GM21786 (cell line): ENCODE data around the gene HOXA3.

Experiments used
- ATAC-seq: cut with Tn5 transposase; IDR thresholded peaks from one replicate; pipeline ENCODE4 v1.9.1; 2021; ENCODE audit not compliant: unreplicated experiment

HOXA3 gene

GRCh38 chr7:27145914-27146412, 6.4 kb downstream of the HOXA3 start:
- no peak for ATAC-seq

DNA sequence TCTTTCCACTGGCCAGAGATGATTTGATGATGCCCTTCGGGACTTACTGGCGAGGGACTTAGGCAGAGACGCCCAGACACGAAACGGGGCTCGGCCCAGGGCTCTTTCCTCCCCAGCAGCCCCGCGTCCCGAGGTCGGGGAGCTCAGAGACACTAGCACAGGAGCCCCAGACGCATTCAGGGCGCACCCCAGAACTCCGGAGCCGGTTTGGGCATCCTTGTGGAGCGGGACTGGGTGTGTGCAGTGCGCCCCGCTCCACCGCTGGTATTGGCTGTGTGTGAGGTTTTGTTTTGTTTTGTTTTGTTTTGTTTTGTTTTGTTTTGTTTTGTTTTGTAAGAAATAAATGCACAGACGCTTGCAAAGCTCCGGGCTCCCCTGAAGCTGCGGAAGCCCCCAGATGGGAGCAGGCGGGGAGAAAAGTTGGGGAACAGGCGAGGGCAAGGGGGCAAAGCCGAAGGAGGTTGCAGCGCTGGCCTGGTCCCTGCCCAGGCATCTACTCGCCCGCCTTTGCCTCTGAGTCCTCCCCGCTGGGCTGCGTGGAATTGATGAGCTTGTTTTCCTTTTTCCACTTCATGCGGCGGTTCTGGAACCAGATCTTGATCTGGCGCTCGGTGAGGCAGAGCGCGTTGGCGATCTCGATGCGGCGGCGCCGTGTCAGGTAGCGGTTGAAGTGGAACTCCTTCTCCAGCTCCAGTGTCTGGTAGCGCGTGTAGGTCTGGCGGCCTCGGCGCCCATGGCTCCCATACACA, 7.0 kb downstream of the HOXA3 start:
- ATAC-seq = no peak

- ATAC-seq = no peak
Observed at GRCh38 chr7:27144781-27145164, 7.6 kb downstream of the HOXA3 start.

GRCh38 chr7:27143950-27144780, 8.2 kb downstream of the HOXA3 start:
- no peak for ATAC-seq

GRCh38 chr7:27143023-27143949, 9.1 kb downstream of the HOXA3 start, which contains the start of gene HOXA5:
Gene HOXA5 (minus strand): TSS chr7:27143681. CDS start chr7:27143607, 74 bp downstream.
- no peak for ATAC-seq

DNA sequence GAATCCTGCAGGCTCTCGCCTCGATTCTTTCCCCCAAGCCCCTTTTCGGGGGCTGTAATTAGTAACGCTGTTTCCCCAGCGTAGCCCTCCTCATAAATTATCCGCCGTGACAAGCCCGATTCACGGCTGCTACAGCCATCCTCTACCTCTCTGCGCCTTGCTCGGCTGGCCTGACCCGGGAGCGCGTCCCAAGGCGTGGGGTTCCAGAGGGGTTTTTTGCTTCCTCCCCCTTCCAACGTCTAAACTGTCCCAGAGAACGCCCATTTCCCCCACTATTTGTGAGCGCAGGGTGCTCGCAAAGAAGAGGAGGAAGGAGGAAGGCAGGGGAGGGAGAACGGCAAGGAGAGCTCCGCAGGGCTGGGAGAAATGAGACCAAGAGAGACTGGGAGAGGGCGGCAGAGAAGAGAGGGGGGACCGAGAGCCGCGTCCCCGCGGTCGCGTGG, 9.8 kb downstream of the HOXA3 start:
- no peak for ATAC-seq

GRCh38 chr7:27141923-27142579, 10.3 kb downstream of the HOXA3 start:
- ATAC-seq = no peak

GRCh38 chr7:27141137-27141922, 11.1 kb downstream of the HOXA3 start:
- no peak for ATAC-seq

DNA sequence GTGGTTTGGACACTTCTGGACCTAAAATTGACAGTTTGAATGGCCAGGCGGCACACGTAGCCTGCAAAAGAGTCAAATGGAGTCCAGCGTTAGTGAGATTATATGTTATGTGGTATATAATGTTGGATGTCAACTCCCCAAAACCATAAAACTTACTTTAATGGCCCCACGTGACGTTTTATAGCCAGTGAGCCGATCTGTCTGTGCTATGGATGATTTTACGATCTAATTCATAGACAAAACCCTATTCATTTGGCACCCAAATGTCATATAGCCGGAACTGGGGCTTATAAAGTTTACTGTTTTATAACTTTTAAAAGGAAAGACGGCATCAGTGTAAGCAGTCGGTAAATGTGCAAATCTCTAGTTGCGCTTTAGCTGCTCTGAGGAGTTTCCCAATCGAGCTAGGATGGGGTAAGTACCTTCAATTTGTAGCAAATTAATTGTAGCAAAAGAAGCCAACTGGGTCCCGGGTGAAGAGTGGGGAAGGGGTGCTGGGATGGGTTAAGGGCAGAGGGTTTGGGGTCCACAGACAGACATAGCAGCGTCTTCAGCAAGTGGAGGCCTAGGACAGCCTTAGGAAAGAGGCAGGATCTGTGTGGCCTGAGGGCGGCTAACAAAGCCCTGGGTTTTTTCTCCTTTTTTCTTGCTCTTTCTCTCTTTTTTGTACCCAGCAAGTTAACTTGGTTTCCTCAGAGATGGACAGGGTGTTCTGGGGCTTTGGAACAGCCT, 12.1 kb downstream of the HOXA3 start:
- ATAC-seq = no peak

DNA sequence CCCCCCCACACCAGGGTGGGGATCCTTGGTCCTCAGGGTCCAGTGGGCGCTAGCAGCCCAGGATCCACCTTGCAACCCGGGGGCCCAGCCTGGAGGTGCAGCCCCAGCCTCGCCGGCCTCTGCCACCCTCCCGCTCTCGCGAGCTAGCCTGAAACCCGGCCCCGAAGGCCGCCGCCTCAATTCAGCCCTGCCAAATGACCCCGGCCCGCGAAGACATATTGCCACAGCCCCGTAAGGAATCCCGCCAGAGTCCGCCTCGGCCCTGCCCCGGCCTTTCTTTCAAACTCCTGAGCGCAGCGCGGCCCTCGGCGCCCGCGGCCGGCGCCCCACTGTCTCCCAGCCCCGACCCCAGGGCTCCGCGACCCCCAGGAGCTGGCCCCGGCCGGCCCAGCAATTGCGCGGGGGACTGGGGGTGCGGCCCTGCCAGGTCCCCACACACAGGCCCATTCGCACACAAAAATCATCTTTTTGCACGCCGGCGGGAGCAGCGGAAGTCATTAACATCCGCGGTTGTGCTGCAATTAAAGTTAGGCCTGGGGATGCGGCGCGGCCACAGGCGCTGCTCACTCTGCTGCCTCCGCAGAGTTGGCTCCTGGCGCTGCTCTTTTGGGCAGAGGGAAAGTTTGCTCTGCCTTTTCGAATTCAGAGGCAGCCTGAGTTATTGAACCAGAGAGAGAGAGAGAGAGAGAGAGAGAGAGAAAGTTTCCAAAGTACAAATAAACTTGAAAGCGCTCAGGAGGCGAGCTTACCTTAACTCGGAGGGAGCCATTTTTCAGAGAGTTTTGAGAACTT, 12.9 kb downstream of the HOXA3 start:
- ATAC-seq = no peak

DNA sequence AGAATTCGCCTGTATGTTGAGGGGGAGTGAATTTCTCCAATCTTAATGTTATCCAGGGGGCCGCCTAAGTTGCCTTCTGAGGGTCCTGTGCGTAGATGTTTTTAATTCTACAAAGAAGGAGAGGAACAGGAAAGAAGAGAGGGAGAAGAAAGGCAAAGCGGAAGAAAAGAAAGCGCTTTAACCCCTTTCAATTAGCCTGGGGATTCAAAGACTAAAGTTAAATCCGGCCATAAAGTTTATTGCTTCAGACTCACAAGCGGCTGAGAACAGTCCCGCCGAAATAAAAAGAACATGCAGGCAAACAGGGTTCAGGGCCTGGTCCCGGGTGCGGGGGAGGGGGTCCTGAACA, 13.4 kb downstream of the HOXA3 start:
- no peak for ATAC-seq

GRCh38 chr7:27138472-27138871, 13.9 kb downstream of the HOXA3 start:
- no peak for ATAC-seq

DNA sequence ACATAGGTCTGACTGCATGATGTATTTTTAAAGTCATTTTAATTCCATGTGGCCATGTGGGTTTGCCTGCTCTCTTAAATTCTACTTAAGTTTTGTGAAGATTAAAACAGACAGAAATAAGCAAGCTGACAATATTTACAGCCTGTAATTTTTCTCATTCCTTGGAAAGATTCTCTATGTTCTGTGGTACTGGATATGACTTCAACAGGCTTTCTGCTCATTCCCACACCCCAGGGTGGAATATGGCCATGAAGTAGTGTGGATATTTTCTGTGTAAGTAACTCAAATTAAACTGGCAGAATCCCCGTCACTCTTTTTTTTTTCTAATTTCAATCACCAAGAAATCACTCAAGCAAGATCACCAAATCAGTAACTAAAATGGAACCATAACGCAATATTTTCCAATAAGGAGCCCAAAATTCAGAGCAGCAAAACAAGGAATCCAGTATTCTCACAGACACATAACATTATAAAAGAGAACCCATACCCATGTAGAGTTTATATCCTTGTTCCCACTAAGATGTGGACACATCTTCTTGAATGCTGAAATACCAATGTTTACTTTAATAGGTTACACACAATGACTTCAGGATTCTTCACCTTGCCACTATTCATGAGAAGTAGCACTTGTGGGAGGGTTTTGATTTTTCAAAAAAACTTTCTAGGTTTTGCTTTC, 14.6 kb downstream of the HOXA3 start:
- no peak for ATAC-seq

DNA sequence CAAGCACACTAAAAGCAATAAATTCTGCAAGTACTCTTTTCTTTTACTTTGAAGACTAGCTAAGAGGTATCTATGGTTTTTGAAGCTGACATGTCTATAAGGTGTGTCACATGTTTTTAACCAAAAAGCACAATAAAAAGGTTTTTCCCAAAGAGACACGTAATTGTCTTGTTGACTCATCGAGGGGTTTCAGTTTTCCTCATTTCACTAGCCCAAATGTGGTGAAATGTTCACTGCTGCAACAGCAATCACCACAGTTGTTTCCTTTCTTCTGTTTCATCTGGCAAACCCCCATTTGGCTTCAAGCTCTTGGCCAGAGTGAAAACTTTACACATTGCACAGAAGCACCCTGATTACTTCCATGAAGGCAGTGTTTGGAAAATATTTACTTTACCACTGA, 18.0 kb downstream of the HOXA3 start:
- no peak for ATAC-seq

GRCh38 chr7:27133409-27134231, 18.8 kb downstream of the HOXA3 start:
- no peak for ATAC-seq

- no peak for ATAC-seq
Observed at GRCh38 chr7:27132978-27133377, 19.4 kb downstream of the HOXA3 start.

- no peak for ATAC-seq
Observed at GRCh38 chr7:27132214-27132613, 20.2 kb downstream of the HOXA3 start.
